Memory B cell (primary cell): ENCODE measurements around the gene TAMM41.
"Not testable (repeated sequence)": the region's sequence is repeated elsewhere in the genome, so short reads cannot be mapped to it uniquely, and the experiment has no call there.

Source experiments
- ATAC-seq: fragments of 150-1000 bp; cut with Tn5 transposase; 2 replicates; pipeline ENCODE4 v1.10.0; 2021; ENCODE audit warnings: low read depth, mild to moderate bottlenecking, moderate library complexity
- DNase-seq, 2 donors: peaks; one replicate each; pipeline ENCODE4 v3.0.0; 2022; ENCODE audit warnings: low spot score in 2 of 2
- H3K27ac Mint-ChIP-seq: one replicate; pipeline ENCODE4 v1.8.0; 2022; ENCODE audit warnings: mild to moderate bottlenecking, moderate library complexity, mixed read lengths
- H3K27me3 Mint-ChIP-seq: one replicate; pipeline ENCODE4 v1.8.0; 2022; ENCODE audit warnings: mixed read lengths
- H3K36me3 Mint-ChIP-seq: one replicate; pipeline ENCODE4 v1.8.0; 2022; ENCODE audit warnings: mild to moderate bottlenecking, mixed read lengths
- H3K4me1 Mint-ChIP-seq: one replicate; pipeline ENCODE4 v1.8.0; 2022; ENCODE audit warnings: mixed read lengths
- H3K4me3 Mint-ChIP-seq: one replicate; pipeline ENCODE4 v1.8.0; 2022; ENCODE audit warnings: mild to moderate bottlenecking, moderate library complexity, mixed read lengths
- H3K9me3 Mint-ChIP-seq: one replicate; pipeline ENCODE4 v1.8.0; 2022; ENCODE audit warnings: mixed read lengths

The TAMM41 gene, protein sequence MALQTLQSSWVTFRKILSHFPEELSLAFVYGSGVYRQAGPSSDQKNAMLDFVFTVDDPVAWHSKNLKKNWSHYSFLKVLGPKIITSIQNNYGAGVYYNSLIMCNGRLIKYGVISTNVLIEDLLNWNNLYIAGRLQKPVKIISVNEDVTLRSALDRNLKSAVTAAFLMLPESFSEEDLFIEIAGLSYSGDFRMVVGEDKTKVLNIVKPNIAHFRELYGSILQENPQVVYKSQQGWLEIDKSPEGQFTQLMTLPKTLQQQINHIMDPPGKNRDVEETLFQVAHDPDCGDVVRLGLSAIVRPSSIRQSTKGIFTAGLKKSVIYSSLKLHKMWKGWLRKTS

DNA sequence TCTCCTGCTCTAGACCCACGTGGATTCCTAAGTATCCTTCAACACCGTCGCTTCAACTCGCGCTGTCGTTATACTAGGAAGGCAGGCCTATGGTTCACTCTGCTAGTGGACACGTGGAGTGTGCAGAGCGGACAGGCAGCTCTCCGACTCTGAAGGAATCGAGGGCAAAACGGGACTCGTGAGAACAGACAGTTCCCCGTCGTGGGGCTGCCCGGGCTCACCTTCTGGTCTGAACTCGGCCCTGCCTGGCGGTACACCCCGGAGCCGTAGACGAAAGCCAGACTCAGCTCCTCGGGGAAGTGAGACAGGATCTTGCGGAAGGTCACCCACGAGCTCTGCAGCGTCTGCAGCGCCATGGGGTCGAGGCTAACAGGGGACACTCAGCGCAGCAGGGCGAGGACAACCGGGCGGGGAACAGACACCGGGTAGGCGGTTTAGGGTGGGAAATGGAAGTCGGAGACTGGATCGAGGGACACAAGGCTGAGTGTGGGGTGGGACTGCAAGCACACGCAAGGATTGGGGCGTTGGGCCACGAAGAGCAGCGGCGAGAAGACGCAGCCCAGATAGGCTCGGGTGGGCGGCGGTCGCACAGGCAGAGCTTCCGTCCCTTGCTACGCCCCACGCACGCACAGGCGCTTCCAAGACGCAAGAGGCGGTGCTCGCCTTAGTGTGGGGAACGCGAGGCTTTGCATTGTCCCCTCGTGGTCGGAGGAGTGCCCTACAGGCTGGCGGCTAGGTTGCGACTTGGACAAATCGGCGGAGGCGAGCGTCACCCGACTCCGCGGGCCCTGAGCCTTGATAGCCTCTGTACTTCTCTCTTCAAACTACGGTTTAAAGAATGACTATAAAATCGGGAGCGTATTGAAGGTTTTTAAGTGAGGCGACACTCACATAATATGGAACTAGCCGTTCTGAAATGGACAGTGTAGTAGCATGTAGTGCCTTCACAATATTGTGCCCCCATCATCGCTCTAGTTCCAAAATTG is at the start of gene TAMM41:
Gene TAMM41, minus strand, starts transcription at position 605 of the 986 bp plus-strand sequence. Its CDS starts 249 bp downstream, at position 356.
- Mint-ChIP-seq H3K27ac (peak within 1 kb of the TSS; percentile 96), H3K4me3 (peak within 1 kb of the TSS; percentile 99), H3K27me3 (no peaks in the 10 kb centered on the region), H3K4me1 (peaks cover 25% of the 10 kb centered on the region), H3K9me3 (no peaks in the 10 kb centered on the region), H3K36me3 (peaks cover 11% of the 10 kb centered on the region)
- ATAC-seq (peak; percentile 99), DNase-seq (peak; percentile 78 to 79)

DNA sequence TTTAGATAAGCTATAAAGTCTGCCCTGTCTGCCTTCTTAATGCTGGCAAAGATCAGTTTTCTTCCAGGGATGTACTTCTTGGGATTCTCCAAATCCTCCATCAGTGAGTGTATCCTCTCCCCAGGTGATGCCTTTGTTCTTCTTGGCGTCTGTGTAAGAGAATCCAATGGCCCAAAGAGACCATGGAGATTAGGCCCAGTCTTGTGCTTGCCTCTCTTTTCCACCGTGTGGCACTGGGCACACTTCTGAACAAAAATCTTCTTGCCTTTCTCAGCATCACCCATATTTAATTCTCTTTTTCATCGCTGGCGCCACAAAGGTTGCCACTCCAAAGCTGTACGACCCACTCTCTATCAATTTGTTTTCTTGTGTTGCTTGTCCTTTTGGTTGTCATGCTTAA is 32.2 kb upstream of the TAMM41 start:
- no peak overlapping the region for H3K4me3 Mint-ChIP-seq
- no peak for DNase-seq
- no peaks in the 10 kb centered on the region for H3K9me3 Mint-ChIP-seq
- no peak overlapping the region for H3K27ac Mint-ChIP-seq
- H3K27me3 Mint-ChIP-seq = peaks cover 7% of the 10 kb centered on the region
- ATAC-seq = no peak
- no peaks in the 10 kb centered on the region for H3K4me1 Mint-ChIP-seq
- no peaks in the 10 kb centered on the region for H3K36me3 Mint-ChIP-seq

DNA sequence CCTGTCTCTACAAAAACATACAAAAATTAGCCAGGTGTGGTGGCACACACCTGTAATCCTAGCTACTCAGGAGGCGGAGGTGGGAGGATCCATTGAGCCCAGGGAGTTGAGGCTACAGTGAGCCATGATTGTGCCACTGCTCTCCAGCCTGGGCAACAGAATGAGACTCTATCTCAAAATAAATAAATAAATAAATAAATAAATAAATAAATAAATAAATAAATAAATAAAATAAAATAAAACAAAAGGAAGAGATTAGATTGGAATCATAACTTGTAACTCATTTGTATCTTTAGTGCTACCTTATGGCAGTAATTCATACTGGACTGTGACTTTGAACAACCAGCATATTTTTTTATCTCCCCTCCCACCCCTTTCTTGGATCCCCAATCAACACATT is 28.0 kb upstream of the TAMM41 start:
- ATAC-seq, H3K4me3 Mint-ChIP-seq, H3K36me3 Mint-ChIP-seq, H3K4me1 Mint-ChIP-seq, H3K27ac Mint-ChIP-seq, DNase-seq, H3K9me3 Mint-ChIP-seq: not testable (repeated sequence)
- peaks cover 20% of the 10 kb centered on the region for H3K27me3 Mint-ChIP-seq

DNA sequence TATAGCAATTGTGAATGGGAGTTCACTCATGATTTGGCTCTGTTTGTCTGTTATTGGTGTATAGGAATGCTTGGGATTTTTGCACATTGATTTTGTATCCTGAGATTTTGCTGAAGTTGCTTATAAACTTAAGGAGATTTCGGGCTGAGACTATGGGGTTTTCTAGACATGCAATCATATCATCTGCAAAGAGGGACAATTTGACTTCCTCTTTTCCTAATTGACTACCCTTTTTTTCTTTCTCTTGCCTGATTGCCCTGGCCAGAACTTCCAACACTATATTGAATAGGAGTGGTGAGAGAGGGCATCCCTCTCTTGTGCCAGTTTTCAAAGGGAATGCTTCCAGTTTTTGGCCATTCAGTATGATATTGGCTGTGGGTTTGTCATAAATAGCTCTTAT is 17.1 kb upstream of the TAMM41 start:
- not testable (repeated sequence) for H3K4me1 Mint-ChIP-seq, H3K27ac Mint-ChIP-seq, ATAC-seq, H3K27me3 Mint-ChIP-seq, H3K36me3 Mint-ChIP-seq, H3K9me3 Mint-ChIP-seq, DNase-seq, H3K4me3 Mint-ChIP-seq

DNA sequence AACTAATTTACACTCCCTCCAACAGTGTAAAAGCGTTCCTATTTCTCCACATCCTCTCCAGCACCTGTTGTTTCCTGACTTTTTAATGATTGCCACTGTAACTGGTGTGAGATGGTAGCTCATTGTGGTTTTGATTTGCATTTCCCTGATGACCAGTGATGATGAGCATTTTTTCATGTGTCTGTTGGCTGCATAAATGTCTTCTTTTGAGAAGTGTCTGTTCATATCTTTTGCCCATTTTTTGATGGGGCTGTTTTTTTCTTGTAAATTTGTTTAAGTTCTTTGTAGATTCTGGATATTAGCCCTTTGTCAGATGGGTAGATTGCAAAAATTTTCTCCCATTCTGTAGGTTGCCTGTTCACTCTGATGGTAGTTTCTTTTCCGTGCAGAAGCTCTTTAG is 15.9 kb upstream of the TAMM41 start:
- H3K36me3 Mint-ChIP-seq, H3K9me3 Mint-ChIP-seq, H3K4me1 Mint-ChIP-seq, ATAC-seq, H3K27me3 Mint-ChIP-seq, H3K27ac Mint-ChIP-seq, DNase-seq, H3K4me3 Mint-ChIP-seq: not testable (repeated sequence)

DNA sequence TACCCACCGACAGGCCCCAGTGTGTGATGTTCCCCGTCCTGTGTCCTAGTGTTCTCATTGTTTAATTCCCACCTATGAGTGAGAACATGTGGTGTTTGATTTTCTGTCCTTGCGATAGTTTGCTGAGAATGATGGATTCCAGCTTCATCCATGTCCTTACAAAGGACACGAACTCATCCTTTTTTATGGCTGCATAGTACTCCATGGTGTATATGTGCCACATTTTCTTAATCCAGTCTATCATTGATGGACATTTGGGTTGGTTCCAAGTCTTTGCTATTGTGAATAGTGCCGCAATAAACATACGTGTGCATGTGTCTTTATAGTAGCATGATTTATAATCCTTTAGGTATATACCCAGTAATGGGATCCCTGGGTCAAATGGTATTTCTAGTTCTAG is 15.5 kb upstream of the TAMM41 start:
- not testable (repeated sequence) for H3K4me3 Mint-ChIP-seq, H3K36me3 Mint-ChIP-seq, H3K27me3 Mint-ChIP-seq, H3K4me1 Mint-ChIP-seq, H3K9me3 Mint-ChIP-seq, ATAC-seq, DNase-seq, H3K27ac Mint-ChIP-seq

DNA sequence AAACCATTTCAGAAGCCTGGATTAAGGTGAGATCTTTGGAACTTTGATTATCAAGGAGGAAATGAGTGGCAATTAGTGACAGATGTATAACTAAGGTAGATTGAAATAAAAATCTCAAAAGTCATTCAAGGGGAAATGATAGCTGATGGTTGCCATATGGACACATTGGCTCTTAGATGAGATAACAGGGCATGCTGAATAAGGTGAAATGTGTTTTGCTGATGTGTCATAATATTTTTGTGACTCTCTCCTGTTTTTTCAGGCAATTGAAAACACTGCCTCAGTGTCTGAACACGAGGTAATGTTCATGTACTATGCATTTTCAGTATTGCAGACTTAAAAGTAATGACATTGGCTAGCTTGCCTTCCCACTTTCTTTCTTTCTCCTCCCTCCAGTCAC is 13.5 kb upstream of the TAMM41 start:
- H3K27ac Mint-ChIP-seq, H3K9me3 Mint-ChIP-seq, H3K4me1 Mint-ChIP-seq, H3K36me3 Mint-ChIP-seq, ATAC-seq, DNase-seq, H3K27me3 Mint-ChIP-seq, H3K4me3 Mint-ChIP-seq: not testable (repeated sequence)

DNA sequence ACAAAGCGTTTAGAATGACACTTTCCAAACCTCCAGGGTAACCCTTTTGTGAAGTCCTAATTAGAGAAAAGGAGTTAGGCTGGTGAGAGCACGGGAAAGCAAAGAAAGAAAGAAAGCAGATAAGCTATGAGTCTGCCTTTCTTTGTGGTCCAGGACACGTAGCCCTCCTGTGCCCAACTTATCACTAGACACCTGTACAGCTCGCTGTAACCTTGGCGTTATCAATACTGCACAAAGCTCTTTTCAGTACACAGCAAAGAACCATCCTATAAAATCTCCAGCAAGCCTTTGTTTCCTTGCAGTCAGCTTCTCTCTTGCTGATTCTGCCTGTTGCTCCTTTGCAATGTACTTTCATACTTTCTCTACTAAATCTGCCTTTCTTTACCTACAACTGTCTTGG is 6.8 kb upstream of the TAMM41 start:
- Mint-ChIP-seq H3K9me3 (no peaks in the 10 kb centered on the region), H3K27me3 (no peaks in the 10 kb centered on the region), H3K4me3 (no peak overlapping the region), H3K4me1 (no peaks in the 10 kb centered on the region), H3K27ac (no peak overlapping the region), H3K36me3 (no peaks in the 10 kb centered on the region)
- DNase-seq = no peak
- no peak for ATAC-seq

DNA sequence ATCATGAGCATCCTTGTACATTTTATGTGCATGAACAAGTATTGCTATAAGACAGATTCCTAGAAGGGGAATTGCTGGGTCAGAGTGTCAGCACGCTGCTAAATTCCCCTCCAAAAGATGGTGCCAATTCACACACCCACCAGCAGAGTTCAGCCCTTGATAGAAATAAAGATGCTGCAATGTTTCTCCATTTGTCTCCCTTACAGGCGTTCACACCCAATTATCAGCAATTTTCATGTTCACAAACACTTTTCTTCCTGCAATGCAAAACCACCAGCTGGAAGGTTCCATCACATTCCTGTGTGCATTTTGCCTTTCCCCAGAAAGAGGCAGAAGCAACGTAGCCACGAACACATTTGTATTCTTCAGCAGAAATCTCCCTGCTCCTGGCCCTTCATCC is 3.3 kb upstream of the TAMM41 start:
- Mint-ChIP-seq H3K27ac (no peak overlapping the region), H3K4me3 (no peak overlapping the region), H3K4me1 (peaks cover 16% of the 10 kb centered on the region), H3K36me3 (no peaks in the 10 kb centered on the region), H3K9me3 (no peaks in the 10 kb centered on the region), H3K27me3 (no peaks in the 10 kb centered on the region)
- no peak for ATAC-seq
- no peak for DNase-seq

DNA sequence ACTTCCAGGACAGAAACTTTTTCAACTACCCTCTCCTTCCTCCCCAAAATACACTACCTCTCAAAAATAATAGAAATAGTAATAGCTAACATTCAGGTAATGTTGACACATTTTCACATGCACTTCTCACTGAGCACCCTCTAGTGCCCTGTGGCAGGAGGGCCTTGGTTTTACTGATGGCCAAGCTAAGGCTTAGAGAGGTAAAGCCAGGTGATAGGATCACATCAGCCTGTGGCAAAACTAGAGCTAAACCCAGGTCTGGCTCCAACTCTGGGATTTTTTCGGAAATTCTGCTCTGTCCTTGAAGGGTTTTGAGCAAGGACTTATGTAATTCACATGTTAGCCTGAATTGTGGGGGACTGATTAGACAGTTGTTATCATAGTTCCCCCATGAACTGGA is 922 bp upstream of the TAMM41 start:
- Mint-ChIP-seq H3K4me3 (peak overlapping the region; percentile 99), H3K36me3 (peaks cover 6% of the 10 kb centered on the region), H3K27ac (peak overlapping the region; percentile 96), H3K4me1 (peaks cover 25% of the 10 kb centered on the region), H3K9me3 (no peaks in the 10 kb centered on the region), H3K27me3 (no peaks in the 10 kb centered on the region)
- ATAC-seq (no peak), DNase-seq (no peak)

DNA sequence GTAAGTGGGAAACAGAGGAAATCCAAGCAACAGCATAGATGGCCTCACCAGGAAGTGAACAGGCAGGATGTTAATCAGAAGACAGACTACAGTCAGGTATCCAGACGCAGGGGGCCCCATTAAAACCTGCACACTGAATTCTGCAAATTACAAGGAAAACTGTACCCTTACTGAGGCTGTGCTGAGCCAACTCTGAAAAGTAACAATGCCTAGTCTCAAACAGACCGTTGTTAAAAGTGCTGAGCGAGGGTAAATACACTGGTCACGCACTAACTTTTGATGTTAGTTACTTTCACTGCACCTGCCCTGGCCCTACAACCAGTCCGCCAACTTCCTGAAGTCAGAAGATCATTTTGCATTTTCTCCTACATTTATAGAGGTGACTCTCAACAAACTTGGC is 1.0 kb downstream of the TAMM41 start:
- H3K4me1 Mint-ChIP-seq = peaks cover 25% of the 10 kb centered on the region
- H3K27me3 Mint-ChIP-seq = no peaks in the 10 kb centered on the region
- peak overlapping the region; percentile 96 for H3K27ac Mint-ChIP-seq
- H3K4me3 Mint-ChIP-seq = peak overlapping the region; percentile 99
- peaks cover 12% of the 10 kb centered on the region for H3K36me3 Mint-ChIP-seq
- ATAC-seq (no peak), DNase-seq (no peak)
- H3K9me3 Mint-ChIP-seq = no peaks in the 10 kb centered on the region

DNA sequence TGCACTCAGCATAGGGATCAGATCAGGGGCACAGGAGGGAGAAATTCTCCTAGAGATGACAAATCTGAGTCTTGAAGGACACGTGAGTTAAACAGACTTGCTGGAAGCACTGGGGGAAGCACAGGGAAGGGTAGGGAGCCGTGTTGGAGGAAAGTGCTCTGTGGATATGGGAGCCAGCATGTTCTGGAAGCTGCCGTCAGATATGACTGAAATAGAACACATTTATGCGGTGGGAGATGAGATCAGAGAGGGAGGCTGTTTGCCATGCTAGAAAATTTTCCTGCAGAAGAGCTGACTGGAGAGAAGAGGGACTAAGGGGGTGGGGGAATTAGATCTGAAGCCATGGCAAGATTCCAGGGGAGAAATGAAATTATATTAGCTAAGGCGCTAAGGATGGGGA is 1.8 kb downstream of the TAMM41 start:
- no peak for ATAC-seq
- H3K9me3 Mint-ChIP-seq = no peaks in the 10 kb centered on the region
- peaks cover 18% of the 10 kb centered on the region for H3K36me3 Mint-ChIP-seq
- H3K4me1 Mint-ChIP-seq = peaks cover 25% of the 10 kb centered on the region
- H3K4me3 Mint-ChIP-seq = peak overlapping the region; percentile 67
- peak overlapping the region; percentile 33 for H3K27ac Mint-ChIP-seq
- H3K27me3 Mint-ChIP-seq = no peaks in the 10 kb centered on the region
- no peak for DNase-seq

DNA sequence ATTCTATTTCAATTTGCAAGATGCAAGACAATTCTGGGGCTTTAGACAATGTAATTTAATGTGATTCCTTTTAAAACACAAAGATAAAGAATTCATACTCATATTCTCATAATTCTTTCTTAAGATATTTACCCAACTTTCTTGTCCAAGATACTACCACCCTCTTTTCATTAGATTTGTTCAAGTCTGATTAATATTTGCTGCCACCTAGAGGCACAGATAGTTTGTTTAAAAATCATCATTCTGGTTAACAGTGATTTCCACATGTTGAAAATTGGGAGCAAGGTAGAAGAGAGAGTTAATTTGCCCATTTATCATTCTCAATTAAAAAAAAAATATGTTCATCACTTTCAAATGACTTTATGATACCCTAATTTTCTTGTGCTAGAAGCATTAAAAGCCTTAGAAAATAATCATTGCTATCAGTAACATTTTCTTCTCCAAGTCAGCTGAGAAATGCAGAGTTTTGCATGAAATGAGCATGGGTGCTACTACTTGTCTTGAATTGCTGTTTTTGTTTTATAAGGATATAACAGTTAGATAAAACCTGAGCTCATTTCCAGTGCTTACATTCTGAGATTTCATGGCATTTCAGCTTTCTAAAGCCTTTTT is 11.6 kb downstream of the TAMM41 start:
- peaks cover 29% of the 10 kb centered on the region for H3K36me3 Mint-ChIP-seq
- H3K4me3 Mint-ChIP-seq = no peak overlapping the region
- no peaks in the 10 kb centered on the region for H3K27me3 Mint-ChIP-seq
- no peak overlapping the region for H3K27ac Mint-ChIP-seq
- no peaks in the 10 kb centered on the region for H3K9me3 Mint-ChIP-seq
- ATAC-seq (no peak), DNase-seq (no peak)
- no peaks in the 10 kb centered on the region for H3K4me1 Mint-ChIP-seq
